Effector CD4-positive, alpha-beta T cell (primary cell): ENCODE data around the gene PRR30.
"Not testable (repeated sequence)": the region's sequence is repeated elsewhere in the genome, so short reads cannot be mapped to it uniquely, and the experiment has no call there.

ENCODE experiments used
- DNase-seq: peaks from one replicate; pipeline ENCODE4 v3.0.0-alpha.2; 2020

Gene PRR30

GRCh38 chr2:27127883-27128667 is 11.1 kb downstream of the PRR30 start:
- DNase-seq: no peak

- no peak for DNase-seq
Measured at GRCh38 chr2:27126252-27126710, 12.9 kb downstream of the PRR30 start.

GRCh38 chr2:27125104-27125503 is 14.1 kb downstream of the PRR30 start:
- no peak for DNase-seq

- peak; percentile 58 for DNase-seq
Measured at GRCh38 chr2:27123302-27124150, 15.7 kb downstream of the PRR30 start, which contains the start of gene ABHD1. Gene ABHD1, plus strand, starts transcription at chr2:27123815. Its CDS starts 134 bp downstream, at chr2:27123949.

GRCh38 chr2:27122791-27123190 is 16.4 kb downstream of the PRR30 start:
- DNase-seq: no peak

GRCh38 chr2:27121906-27122305 is 17.3 kb downstream of the PRR30 start:
- DNase-seq: no peak

- DNase-seq: not testable (repeated sequence)
Measured at GRCh38 chr2:27119330-27119670, 19.9 kb downstream of the PRR30 start.

- DNase-seq: no peak
Measured at GRCh38 chr2:27118525-27119329, 20.5 kb downstream of the PRR30 start, which contains the start of gene CGREF1. Gene CGREF1, minus strand, starts transcription at chr2:27119128. Its CDS starts 14,762 bp downstream, at chr2:27104366.

- DNase-seq: no peak
Measured at GRCh38 chr2:27117995-27118524, 21.1 kb downstream of the PRR30 start.

GRCh38 chr2:27115519-27115918 is 23.7 kb downstream of the PRR30 start:
- no peak for DNase-seq

GRCh38 chr2:27111392-27112078 is 27.7 kb downstream of the PRR30 start:
- not testable (repeated sequence) for DNase-seq

- not testable (repeated sequence) for DNase-seq
Measured at GRCh38 chr2:27110603-27111352, 28.4 kb downstream of the PRR30 start.

- no peak for DNase-seq
Measured at GRCh38 chr2:27109083-27109482, 30.1 kb downstream of the PRR30 start.

GRCh38 chr2:27108221-27108620 is 31.0 kb downstream of the PRR30 start:
- no peak for DNase-seq

GRCh38 chr2:27105981-27106380 is 33.2 kb downstream of the PRR30 start:
- DNase-seq: no peak

- no peak for DNase-seq
Measured at GRCh38 chr2:27102329-27102728, 36.9 kb downstream of the PRR30 start.

GRCh38 chr2:27100036-27100435 is 39.2 kb downstream of the PRR30 start:
- DNase-seq: no peak

GRCh38 chr2:27099334-27099955 is 39.8 kb downstream of the PRR30 start:
- DNase-seq: no peak

- no peak for DNase-seq
Measured at GRCh38 chr2:27097341-27097740, 41.9 kb downstream of the PRR30 start.

- DNase-seq: no peak
Measured at GRCh38 chr2:27096748-27097297, 42.4 kb downstream of the PRR30 start.
